ENCODE data around the gene MAG. TPM values are rescaled to one million over a fixed set of nuclear protein-coding genes. Genes with fewer than 3 reads are reported as not detected.

MAG gene
- total RNA-seq, 1 experiment from 2014 or later, result 0.46 TPM

DNA sequence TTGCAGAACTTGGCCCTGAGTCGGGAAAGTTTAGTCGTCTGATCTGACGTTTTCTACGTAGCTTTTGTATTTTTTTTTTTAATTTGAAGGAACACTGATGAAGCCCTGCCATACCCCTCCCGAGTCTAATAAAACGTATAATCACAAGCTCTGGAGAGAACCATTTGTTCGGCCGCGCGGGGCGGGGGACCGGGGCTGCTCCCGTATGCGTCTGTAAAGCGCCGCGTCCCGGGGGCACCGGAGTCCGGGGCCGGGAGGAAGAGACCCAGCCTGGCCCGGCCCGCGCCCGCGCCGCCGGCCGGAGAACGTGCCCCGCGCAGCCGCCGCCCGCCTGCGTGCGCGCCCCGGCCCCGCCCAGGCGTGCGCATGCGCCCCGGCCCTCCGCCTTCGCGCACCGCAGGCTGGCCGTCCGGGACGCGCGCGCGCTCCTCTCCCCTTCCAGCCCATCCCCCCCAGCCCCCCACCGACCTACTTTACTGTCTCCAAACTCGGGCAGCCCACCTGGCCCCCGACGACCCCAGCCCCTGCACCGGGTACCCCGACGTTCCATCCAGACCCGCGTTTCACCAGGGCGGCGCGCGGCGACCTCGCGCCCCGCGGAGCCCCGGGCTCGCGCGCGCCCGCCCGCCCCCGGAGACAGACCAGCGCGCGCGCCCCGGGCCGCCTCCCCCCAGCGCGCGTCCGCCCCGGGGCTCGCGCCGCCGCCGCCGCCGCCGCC is 24.0 kb upstream of the MAG start:
- H3K36me3 Mint-ChIP-seq, result peaks cover 36% of the 10 kb centered on the region
- H3K27ac Mint-ChIP-seq, result peak overlapping the region; percentile 97
- DNase-seq (ENCODE audit: low spot score) (peak; percentile 67), ATAC-seq (peak; percentile 49)
- CTCF ChIA-PET, result interaction anchor here (0.6 to 2.5 kb wide), 3 partner anchors 59 to 426 kb away, joined by 3 to 8 read pairs (median 3); no protein-coding TSS in a partner anchor
- H3K9me3 Mint-ChIP-seq, result no peaks in the 10 kb centered on the region
- TF ChIP-seq SMAD3 (CRISPR knock-in tag; IDR thresholded peaks at IDR 0.05; ENCODE audit: borderline replicate concordance) (no peak), AFF4 (CRISPR knock-in tag; IDR thresholded peaks at IDR 0.05; ENCODE audit: borderline replicate concordance) (no peak), FOXP1 (CRISPR knock-in tag; IDR thresholded peaks at IDR 0.05; ENCODE audit: borderline replicate concordance) (no peak), NR3C1 (CRISPR knock-in tag; conservative IDR thresholded peaks at IDR 0.05; ENCODE audit: low read depth) (no peak), OVOL2 (CRISPR knock-in tag; IDR thresholded peaks at IDR 0.05; ENCODE audit: borderline replicate concordance) (no peak), ZNF121 (CRISPR knock-in tag; IDR thresholded peaks at IDR 0.05) (no peak), FOXK1 (CRISPR knock-in tag; IDR thresholded peaks at IDR 0.05) (no peak), HMGXB4 (CRISPR knock-in tag; IDR thresholded peaks at IDR 0.05) (no peak), MYBL2 (CRISPR knock-in tag; IDR thresholded peaks at IDR 0.05) (no peak), ZMAT4 (CRISPR knock-in tag; IDR thresholded peaks at IDR 0.05) (peak; percentile 48; the same call in 1 of the 2 replicates), ZNF671 (CRISPR knock-in tag; IDR thresholded peaks at IDR 0.05) (no peak)
- TF ChIP-seq, protein P1, sequence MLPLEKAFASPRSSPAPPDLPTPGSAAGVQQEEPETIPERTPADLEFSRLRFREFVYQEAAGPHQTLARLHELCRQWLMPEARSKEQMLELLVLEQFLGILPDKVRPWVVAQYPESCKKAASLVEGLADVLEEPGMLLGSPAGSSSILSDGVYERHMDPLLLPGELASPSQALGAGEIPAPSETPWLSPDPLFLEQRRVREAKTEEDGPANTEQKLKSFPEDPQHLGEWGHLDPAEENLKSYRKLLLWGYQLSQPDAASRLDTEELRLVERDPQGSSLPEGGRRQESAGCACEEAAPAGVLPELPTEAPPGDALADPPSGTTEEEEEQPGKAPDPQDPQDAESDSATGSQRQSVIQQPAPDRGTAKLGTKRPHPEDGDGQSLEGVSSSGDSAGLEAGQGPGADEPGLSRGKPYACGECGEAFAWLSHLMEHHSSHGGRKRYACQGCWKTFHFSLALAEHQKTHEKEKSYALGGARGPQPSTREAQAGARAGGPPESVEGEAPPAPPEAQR (CRISPR knock-in tag; IDR thresholded peaks at IDR 0.05), result no peak
- TF ChIP-seq, protein P2, sequence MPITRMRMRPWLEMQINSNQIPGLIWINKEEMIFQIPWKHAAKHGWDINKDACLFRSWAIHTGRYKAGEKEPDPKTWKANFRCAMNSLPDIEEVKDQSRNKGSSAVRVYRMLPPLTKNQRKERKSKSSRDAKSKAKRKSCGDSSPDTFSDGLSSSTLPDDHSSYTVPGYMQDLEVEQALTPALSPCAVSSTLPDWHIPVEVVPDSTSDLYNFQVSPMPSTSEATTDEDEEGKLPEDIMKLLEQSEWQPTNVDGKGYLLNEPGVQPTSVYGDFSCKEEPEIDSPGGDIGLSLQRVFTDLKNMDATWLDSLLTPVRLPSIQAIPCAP (CRISPR knock-in tag; IDR thresholded peaks at IDR 0.05), result peak; percentile 34; the same call in 1 of the 2 replicates
- POLR2A ChIA-PET, result interaction anchor here (0.5 to 0.6 kb wide), 2 partner anchors 451 to 615 kb away, joined by 3 read pairs; no protein-coding TSS in a partner anchor
- peak overlapping the region; percentile 84 for H3K4me3 Mint-ChIP-seq
- H3K4me1 Mint-ChIP-seq, result peaks cover 7% of the 10 kb centered on the region
- no peaks in the 10 kb centered on the region for H3K27me3 Mint-ChIP-seq (ENCODE audit: low read depth)

- H3K27ac Mint-ChIP-seq, result peak within 1 kb of the TSS; percentile 97
- H3K36me3 Mint-ChIP-seq, result peaks cover 44% of the 10 kb centered on the region
- CTCF ChIA-PET, result interaction anchor here (0.6 to 1.5 kb wide), 18 partner anchors 11 to 379 kb away, joined by 3 to 12 read pairs (median 4); partner anchors contain the start of genes COX6B1 and FFAR3
- no peaks in the 10 kb centered on the region for H3K27me3 Mint-ChIP-seq (ENCODE audit: low read depth)
- DNase-seq (ENCODE audit: low spot score), result peak; percentile 56
- peaks cover 7% of the 10 kb centered on the region for H3K4me1 Mint-ChIP-seq
- POLR2A ChIA-PET, result interaction anchor here (0.6 to 1.6 kb wide), 2 partner anchors 7 to 450 kb away, joined by 3 read pairs; no protein-coding TSS in a partner anchor
- peak; percentile 1; the same call in 1 of the 2 replicates for ATAC-seq
- no peaks in the 10 kb centered on the region for H3K9me3 Mint-ChIP-seq
- peak within 1 kb of the TSS; percentile 84 for H3K4me3 Mint-ChIP-seq
- TF ChIP-seq FOXK1 (CRISPR knock-in tag; IDR thresholded peaks at IDR 0.05) (peak; percentile 93; the same call in 1 of the 2 replicates), ZNF121 (CRISPR knock-in tag; IDR thresholded peaks at IDR 0.05) (no peak), ZBTB21 (CRISPR knock-in tag; IDR thresholded peaks at IDR 0.05; ENCODE audit: borderline replicate concordance) (no peak), ERG (CRISPR knock-in tag; IDR thresholded peaks at IDR 0.05) (no peak)
- TF ChIP-seq, protein P3, sequence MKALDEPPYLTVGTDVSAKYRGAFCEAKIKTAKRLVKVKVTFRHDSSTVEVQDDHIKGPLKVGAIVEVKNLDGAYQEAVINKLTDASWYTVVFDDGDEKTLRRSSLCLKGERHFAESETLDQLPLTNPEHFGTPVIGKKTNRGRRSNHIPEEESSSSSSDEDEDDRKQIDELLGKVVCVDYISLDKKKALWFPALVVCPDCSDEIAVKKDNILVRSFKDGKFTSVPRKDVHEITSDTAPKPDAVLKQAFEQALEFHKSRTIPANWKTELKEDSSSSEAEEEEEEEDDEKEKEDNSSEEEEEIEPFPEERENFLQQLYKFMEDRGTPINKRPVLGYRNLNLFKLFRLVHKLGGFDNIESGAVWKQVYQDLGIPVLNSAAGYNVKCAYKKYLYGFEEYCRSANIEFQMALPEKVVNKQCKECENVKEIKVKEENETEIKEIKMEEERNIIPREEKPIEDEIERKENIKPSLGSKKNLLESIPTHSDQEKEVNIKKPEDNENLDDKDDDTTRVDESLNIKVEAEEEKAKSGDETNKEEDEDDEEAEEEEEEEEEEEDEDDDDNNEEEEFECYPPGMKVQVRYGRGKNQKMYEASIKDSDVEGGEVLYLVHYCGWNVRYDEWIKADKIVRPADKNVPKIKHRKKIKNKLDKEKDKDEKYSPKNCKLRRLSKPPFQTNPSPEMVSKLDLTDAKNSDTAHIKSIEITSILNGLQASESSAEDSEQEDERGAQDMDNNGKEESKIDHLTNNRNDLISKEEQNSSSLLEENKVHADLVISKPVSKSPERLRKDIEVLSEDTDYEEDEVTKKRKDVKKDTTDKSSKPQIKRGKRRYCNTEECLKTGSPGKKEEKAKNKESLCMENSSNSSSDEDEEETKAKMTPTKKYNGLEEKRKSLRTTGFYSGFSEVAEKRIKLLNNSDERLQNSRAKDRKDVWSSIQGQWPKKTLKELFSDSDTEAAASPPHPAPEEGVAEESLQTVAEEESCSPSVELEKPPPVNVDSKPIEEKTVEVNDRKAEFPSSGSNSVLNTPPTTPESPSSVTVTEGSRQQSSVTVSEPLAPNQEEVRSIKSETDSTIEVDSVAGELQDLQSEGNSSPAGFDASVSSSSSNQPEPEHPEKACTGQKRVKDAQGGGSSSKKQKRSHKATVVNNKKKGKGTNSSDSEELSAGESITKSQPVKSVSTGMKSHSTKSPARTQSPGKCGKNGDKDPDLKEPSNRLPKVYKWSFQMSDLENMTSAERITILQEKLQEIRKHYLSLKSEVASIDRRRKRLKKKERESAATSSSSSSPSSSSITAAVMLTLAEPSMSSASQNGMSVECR (CRISPR knock-in tag; IDR thresholded peaks at IDR 0.05; ENCODE audit: borderline replicate concordance), result no peak
These were observed 23.2 kb upstream of the MAG start, which contains the start of gene USF2 for GRCh38 chr19:35268536-35269437. TSS of gene USF2 (plus strand) at chr19:35268962. CDS start at chr19:35269102, 140 bp downstream.
